ENCODE results near the gene CNPY1.

- no peak for TF ChIP-seq EZH2 (IDR thresholded peaks at IDR 0.05; ENCODE audit: borderline replicate concordance, low read length)
- no peak for TF ChIP-seq CTCF (IDR thresholded peaks at IDR 0.05; ENCODE audit: low read length)
Observed at GRCh38 chr7:155454183-155455112, 91.9 kb downstream of the CNPY1 start.

Data from OCI-LY1 (cell line).